Measurements from ENCODE around the gene NOX4.
A peak's percentile ranks its signal among the peaks of the same experiment; 100 is the strongest.
"Not testable (repeated sequence)": the region's sequence is repeated elsewhere in the genome, so short reads cannot be mapped to it uniquely, and the experiment has no call there.

The NOX4 gene

GRCh38 chr11:89308272-89308671 is 182.9 kb downstream of the NOX4 start:
- H3K27me3 ChIP-seq (ENCODE audit: insufficient read depth, low read length); H3K9ac ChIP-seq (ENCODE audit: low read depth, low read length); H3K36me3 ChIP-seq (ENCODE audit: insufficient read depth, low read length); H3K9me3 ChIP-seq (ENCODE audit: insufficient read depth, low read depth, low read length); H3K4me1 ChIP-seq (ENCODE audit: insufficient read depth, low read length); H3K4me3 ChIP-seq (ENCODE audit: low read length); H3K27ac ChIP-seq (ENCODE audit: low read depth, low read length): not testable (repeated sequence)
- 100% methylated on average over 1 of the region's 1 CpG for WGBS

- H3K27ac ChIP-seq (ENCODE audit: low read depth, low read length); H3K27me3 ChIP-seq (ENCODE audit: insufficient read depth, low read length); H3K36me3 ChIP-seq (ENCODE audit: insufficient read depth, low read length); H3K9ac ChIP-seq (ENCODE audit: low read depth, low read length); H3K4me1 ChIP-seq (ENCODE audit: insufficient read depth, low read length); H3K4me3 ChIP-seq (ENCODE audit: low read length); H3K9me3 ChIP-seq (ENCODE audit: insufficient read depth, low read depth, low read length): not testable (repeated sequence)
- WGBS, result 79% methylated on average over 1 of the region's 1 CpG
These were observed 188.1 kb downstream of the NOX4 start for GRCh38 chr11:89303029-89303428.

GRCh38 chr11:89295023-89295422 is 196.2 kb downstream of the NOX4 start:
- 89% methylated on average over 5 of the region's 7 CpGs for WGBS

GRCh38 chr11:89293965-89294679 is 197.1 kb downstream of the NOX4 start:
- H3K27ac ChIP-seq (ENCODE audit: low read depth, low read length), result no peak overlapping the region
- no peaks in the 10 kb centered on the region for H3K9me3 ChIP-seq (ENCODE audit: insufficient read depth, low read depth, low read length)
- H3K4me1 ChIP-seq (ENCODE audit: insufficient read depth, low read length), result no peaks in the 10 kb centered on the region
- H3K4me3 ChIP-seq (ENCODE audit: low read length), result peak overlapping the region; percentile 65
- no peaks in the 10 kb centered on the region for H3K36me3 ChIP-seq (ENCODE audit: insufficient read depth, low read length)
- WGBS, result 16% methylated on average over 17 of the region's 18 CpGs
- no peak overlapping the region for H3K9ac ChIP-seq (ENCODE audit: low read depth, low read length)
- no peaks in the 10 kb centered on the region for H3K27me3 ChIP-seq (ENCODE audit: insufficient read depth, low read length)

More at GRCh38 chr11:89295023-89295422, 196.2 kb downstream of the NOX4 start:
- H3K4me3 ChIP-seq (ENCODE audit: low read length); H3K4me1 ChIP-seq (ENCODE audit: insufficient read depth, low read length); H3K9me3 ChIP-seq (ENCODE audit: insufficient read depth, low read depth, low read length); H3K36me3 ChIP-seq (ENCODE audit: insufficient read depth, low read length); H3K27ac ChIP-seq (ENCODE audit: low read depth, low read length); H3K27me3 ChIP-seq (ENCODE audit: insufficient read depth, low read length); H3K9ac ChIP-seq (ENCODE audit: low read depth, low read length): not testable (repeated sequence)

GRCh38 chr11:89288004-89288403 is 203.2 kb downstream of the NOX4 start:
- not testable (repeated sequence) for H3K9ac ChIP-seq (ENCODE audit: low read depth, low read length); H3K9me3 ChIP-seq (ENCODE audit: insufficient read depth, low read depth, low read length); H3K4me3 ChIP-seq (ENCODE audit: low read length); H3K36me3 ChIP-seq (ENCODE audit: insufficient read depth, low read length); H3K27ac ChIP-seq (ENCODE audit: low read depth, low read length); H3K27me3 ChIP-seq (ENCODE audit: insufficient read depth, low read length); H3K4me1 ChIP-seq (ENCODE audit: insufficient read depth, low read length)
- WGBS, result 94% methylated on average over 3 of the region's 3 CpGs

- not testable (repeated sequence) for H3K4me1 ChIP-seq (ENCODE audit: insufficient read depth, low read length); H3K27me3 ChIP-seq (ENCODE audit: insufficient read depth, low read length); H3K27ac ChIP-seq (ENCODE audit: low read depth, low read length); H3K36me3 ChIP-seq (ENCODE audit: insufficient read depth, low read length); H3K9me3 ChIP-seq (ENCODE audit: insufficient read depth, low read depth, low read length); H3K4me3 ChIP-seq (ENCODE audit: low read length); H3K9ac ChIP-seq (ENCODE audit: low read depth, low read length)
- 100% methylated on average over 1 of the region's 1 CpG for WGBS
These were observed 204.6 kb downstream of the NOX4 start for GRCh38 chr11:89286601-89287000.

- peaks cover 10% of the 10 kb centered on the region; the same call in 1 of the 2 replicates for H3K4me1 ChIP-seq (ENCODE audit: insufficient read depth, low read length)
- not testable (repeated sequence) for H3K27me3 ChIP-seq (ENCODE audit: insufficient read depth, low read length)
These were observed 210.0 kb downstream of the NOX4 start for GRCh38 chr11:89281032-89281677.

GRCh38 chr11:89279176-89279575 is 212.0 kb downstream of the NOX4 start:
- Histone ChIP-seq H3K27me3 (ENCODE audit: insufficient read depth, low read length) (no peaks in the 10 kb centered on the region), H3K27ac (ENCODE audit: low read depth, low read length) (no peak overlapping the region), H3K4me3 (ENCODE audit: low read length) (no peak overlapping the region), H3K9me3 (ENCODE audit: insufficient read depth, low read depth, low read length) (no peaks in the 10 kb centered on the region), H3K9ac (ENCODE audit: low read depth, low read length) (no peak overlapping the region), H3K4me1 (ENCODE audit: insufficient read depth, low read length) (peaks cover 15% of the 10 kb centered on the region; the same call in 1 of the 2 replicates), H3K36me3 (ENCODE audit: insufficient read depth, low read length) (no peaks in the 10 kb centered on the region)
- WGBS, result 100% methylated on average over 1 of the region's 1 CpG

More at GRCh38 chr11:89281032-89281677, 210.0 kb downstream of the NOX4 start:
- H3K4me3 ChIP-seq (ENCODE audit: low read length); H3K27ac ChIP-seq (ENCODE audit: low read depth, low read length); H3K9ac ChIP-seq (ENCODE audit: low read depth, low read length); H3K36me3 ChIP-seq (ENCODE audit: insufficient read depth, low read length); H3K9me3 ChIP-seq (ENCODE audit: insufficient read depth, low read depth, low read length): not testable (repeated sequence)
- WGBS, result 92% methylated on average over 2 of the region's 3 CpGs

- Histone ChIP-seq H3K27me3 (ENCODE audit: insufficient read depth, low read length) (no peaks in the 10 kb centered on the region), H3K4me1 (ENCODE audit: insufficient read depth, low read length) (peaks cover 11% of the 10 kb centered on the region; the same call in 1 of the 2 replicates), H3K9ac (ENCODE audit: low read depth, low read length) (no peak overlapping the region), H3K4me3 (ENCODE audit: low read length) (no peak overlapping the region), H3K36me3 (ENCODE audit: insufficient read depth, low read length) (no peaks in the 10 kb centered on the region), H3K27ac (ENCODE audit: low read depth, low read length) (no peak overlapping the region), H3K9me3 (ENCODE audit: insufficient read depth, low read depth, low read length) (no peaks in the 10 kb centered on the region)
- WGBS, result no CpG with 5 or more reads among the region's 1 CpG
These were observed 215.2 kb downstream of the NOX4 start for GRCh38 chr11:89275966-89276365.

Measured in HUES64 (cell line).